WTC11 (cell line): Measurements from ENCODE around the gene TRIM25. TPM values are rescaled to one million over a fixed set of nuclear protein-coding genes. Genes with fewer than 3 reads are reported as not detected.

ENCODE experiments used
- ATAC-seq: fragments of 200-7000 bp; cut with Tn5 transposase; 2 replicates; pipeline ENCODE4 v1.10.0; 2021; ENCODE audit warnings: mild to moderate bottlenecking, moderate library complexity
- CTCF ChIA-PET: fragments of 300-600 bp; sonication (Branson Sonifier 250); formaldehyde crosslinking; loops from one replicate; lab custom pipeline; 2021; ENCODE audit warnings: antibody characterized with exemption; lab: Charles Lee
- POLR2A ChIA-PET: fragments of 350-600 bp; sonication (Branson Sonifier 250); formaldehyde crosslinking; loops from one replicate; lab custom pipeline; 2021; ENCODE audit warnings: antibody characterized with exemption; lab: Charles Lee
- DNase-seq: peaks from one replicate; pipeline ENCODE4 v3.0.0; 2021; ENCODE audit warnings: low spot score
- H3K27ac Mint-ChIP-seq: 2 replicates; pipeline ENCODE4 v1.8.0; 2021; ENCODE audit warnings: mixed read lengths
- H3K27me3 Mint-ChIP-seq: 2 replicates; pipeline ENCODE4 v1.8.0; 2021; ENCODE audit warnings: low read depth, mild to moderate bottlenecking, moderate library complexity, mixed read lengths
- H3K36me3 Mint-ChIP-seq: 2 replicates; pipeline ENCODE4 v1.8.0; 2021; ENCODE audit warnings: mixed read lengths
- H3K4me1 Mint-ChIP-seq: 2 replicates; pipeline ENCODE4 v1.8.0; 2022; ENCODE audit warnings: mixed read lengths
- H3K4me3 Mint-ChIP-seq: 2 replicates; pipeline ENCODE4 v1.8.0; 2021; ENCODE audit warnings: mild to moderate bottlenecking, moderate library complexity, mixed read lengths
- H3K9me3 Mint-ChIP-seq: 2 replicates; pipeline ENCODE4 v1.8.0; 2021; ENCODE audit warnings: mixed read lengths
- ATF6 ChIP-seq: sonication (generic); formaldehyde crosslinking; IDR thresholded peaks from 2 replicates; pipeline ENCODE4 v1.8.1; 2023; ENCODE audit warnings: mild to moderate bottlenecking, missing genetic modification reagents
- CTCF ChIP-seq: fragments of 200-600 bp; IDR thresholded peaks from 2 replicates; pipeline ENCODE4 v1.8.0; 2022; ENCODE audit warnings: antibody characterized with exemption
- E2F1 ChIP-seq: sonication (generic); formaldehyde crosslinking; IDR thresholded peaks from 2 replicates; pipeline ENCODE4 v1.8.0; 2022; ENCODE audit warnings: mild to moderate bottlenecking, missing genetic modification reagents
- EMX1 ChIP-seq: fragments of 250-450 bp; sonication (Bioruptor Pico); IDR thresholded peaks from 2 replicates; pipeline ENCODE4 v1.8.0; 2021; ENCODE audit warnings: mild to moderate bottlenecking
- ESRRA ChIP-seq: sonication (generic); formaldehyde crosslinking; IDR thresholded peaks from 2 replicates; pipeline ENCODE4 v1.8.1; 2022; ENCODE audit warnings: mild to moderate bottlenecking, missing genetic modification reagents, borderline replicate concordance
- ETV6 ChIP-seq: sonication (generic); formaldehyde crosslinking; IDR thresholded peaks from 2 replicates; pipeline ENCODE4 v1.8.1; 2022; ENCODE audit warnings: mild to moderate bottlenecking, missing genetic modification reagents
- MAX ChIP-seq: sonication (generic); formaldehyde crosslinking; IDR thresholded peaks from 2 replicates; pipeline ENCODE4 v1.8.0; 2022; ENCODE audit warnings: mild to moderate bottlenecking, missing genetic modification reagents
- NFE2L1 ChIP-seq: sonication (generic); formaldehyde crosslinking; IDR thresholded peaks from 2 replicates; pipeline ENCODE4 v1.8.1; 2023; ENCODE audit warnings: missing genetic modification reagents
- SMAD3 ChIP-seq: sonication (generic); formaldehyde crosslinking; IDR thresholded peaks from 2 replicates; pipeline ENCODE4 v1.8.0; 2022; ENCODE audit warnings: missing genetic modification reagents, mild to moderate bottlenecking, borderline replicate concordance
- SMAD4 ChIP-seq: sonication (generic); formaldehyde crosslinking; IDR thresholded peaks from 2 replicates; pipeline ENCODE4 v1.8.0; 2022; ENCODE audit warnings: mild to moderate bottlenecking, missing genetic modification reagents
- SOX15 ChIP-seq: fragments of 250-450 bp; sonication (Bioruptor Pico); IDR thresholded peaks from 2 replicates; pipeline ENCODE4 v1.9.0; 2021; ENCODE audit warnings: mild to moderate bottlenecking
- USF1 ChIP-seq: sonication (generic); formaldehyde crosslinking; IDR thresholded peaks from 2 replicates; pipeline ENCODE4 v1.8.0; 2022; ENCODE audit warnings: mild to moderate bottlenecking, missing genetic modification reagents
- total RNA-seq: library from RNA; stranded (reverse); gene quantifications from 3 replicates; pipeline ENCODE4 v1.2.3, GENCODE V29; 2021
- TF ChIP-seq, protein P1 (sequence below): sonication (generic); formaldehyde crosslinking; IDR thresholded peaks from 2 replicates; pipeline ENCODE4 v1.8.1; 2023; ENCODE audit warnings: mild to moderate bottlenecking, moderate library complexity, missing genetic modification reagents
- TF ChIP-seq, protein P2 (sequence below): sonication (generic); formaldehyde crosslinking; IDR thresholded peaks from 2 replicates; pipeline ENCODE4 v1.8.1; 2022; ENCODE audit warnings: mild to moderate bottlenecking, moderate library complexity, missing genetic modification reagents

The TRIM25 gene
- total RNA-seq, 1 experiment from 2014 or later = 49.0 TPM

- ATAC-seq (peak; percentile 67), DNase-seq (no peak)
- Mint-ChIP-seq H3K4me3 (no peak overlapping the region), H3K9me3 (no peaks in the 10 kb centered on the region), H3K27me3 (no peaks in the 10 kb centered on the region)
- CTCF ChIA-PET = interaction anchor here (2.2 kb wide), 1 partner anchor 47 kb away, joined by 9 read pairs; no protein-coding TSS in a partner anchor
- TF ChIP-seq ESRRA (CRISPR knock-in tag) (no peak), MAX (CRISPR knock-in tag) (no peak)
- TF ChIP-seq, all 79 proteins: peak for 0
- Mint-ChIP-seq H3K4me1 (no peaks in the 10 kb centered on the region), H3K36me3 (no peaks in the 10 kb centered on the region; the same call in 1 of the 2 replicates), H3K27ac (no peak overlapping the region)
- POLR2A ChIA-PET = no interaction called here
Measured at GRCh38 chr17:56866496-56866895, 47.4 kb downstream of the TRIM25 start.

DNA sequence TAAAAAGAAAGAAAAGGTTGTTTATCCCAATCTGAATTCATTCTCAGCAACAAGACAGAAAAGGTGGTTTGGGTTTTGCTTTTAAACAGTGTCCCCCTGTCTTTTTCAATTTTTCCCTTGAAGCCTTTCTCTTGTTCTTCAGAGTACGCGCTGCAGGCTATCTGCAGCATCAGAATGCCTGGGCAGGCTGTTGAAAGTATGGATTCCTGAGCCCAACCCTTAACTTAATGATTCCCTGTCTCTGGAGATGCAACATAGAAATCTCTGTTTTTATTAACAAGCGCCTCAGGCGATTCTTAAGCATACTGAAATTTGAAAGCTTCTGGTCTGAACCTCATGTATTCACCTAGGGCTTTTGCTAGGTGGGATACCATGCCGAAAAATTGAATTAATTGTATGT is 47.8 kb downstream of the TRIM25 start:
- Mint-ChIP-seq H3K4me3 (no peak overlapping the region), H3K36me3 (no peaks in the 10 kb centered on the region; the same call in 1 of the 2 replicates), H3K27ac (no peak overlapping the region), H3K27me3 (no peaks in the 10 kb centered on the region), H3K9me3 (no peaks in the 10 kb centered on the region), H3K4me1 (no peaks in the 10 kb centered on the region)
- ChIA-PET POLR2A (no interaction called here), CTCF (no interaction called here)
- ATAC-seq (no peak), DNase-seq (no peak)
- TF ChIP-seq MAX (CRISPR knock-in tag) (no peak), CTCF (no peak), E2F1 (no peak), SMAD3 (CRISPR knock-in tag) (no peak), ETV6 (CRISPR knock-in tag) (no peak)
- TF ChIP-seq, all 79 proteins: peak for 0

DNA sequence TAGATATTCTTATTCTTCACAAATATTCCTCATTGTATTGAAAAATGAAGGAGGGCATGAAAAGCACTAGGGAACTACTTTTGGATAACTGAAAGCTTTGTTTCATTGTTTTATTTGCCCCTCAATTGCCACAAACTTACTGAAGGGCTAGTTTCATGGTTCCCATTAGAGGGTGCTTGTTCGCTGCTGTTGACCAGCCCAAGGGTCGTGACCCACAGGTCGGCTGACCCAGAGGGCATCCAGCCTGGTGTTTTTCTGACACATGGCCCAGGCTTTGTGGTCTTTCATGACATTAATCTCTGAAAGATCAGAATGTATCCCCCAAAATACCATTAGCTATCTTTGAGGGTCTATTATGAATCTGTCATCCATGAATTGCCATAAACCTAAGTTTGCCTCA is 49.9 kb downstream of the TRIM25 start:
- ChIA-PET CTCF (interaction anchor here (1.4 kb wide), 1 partner anchor 44 kb away, joined by 5 read pairs; no protein-coding TSS in a partner anchor), POLR2A (no interaction called here)
- Mint-ChIP-seq H3K4me1 (peaks cover 7% of the 10 kb centered on the region), H3K4me3 (no peak overlapping the region), H3K9me3 (no peaks in the 10 kb centered on the region), H3K36me3 (no peaks in the 10 kb centered on the region; the same call in 1 of the 2 replicates), H3K27ac (no peak overlapping the region), H3K27me3 (no peaks in the 10 kb centered on the region)
- DNase-seq (no peak), ATAC-seq (no peak)
- TF ChIP-seq MAX (CRISPR knock-in tag) (no peak), EMX1 (CRISPR knock-in tag) (no peak), SOX15 (CRISPR knock-in tag) (no peak), ATF6 (no peak), USF1 (CRISPR knock-in tag) (no peak), NFE2L1 (CRISPR knock-in tag) (no peak), SMAD4 (CRISPR knock-in tag) (no peak)
- TF ChIP-seq, protein P1, sequence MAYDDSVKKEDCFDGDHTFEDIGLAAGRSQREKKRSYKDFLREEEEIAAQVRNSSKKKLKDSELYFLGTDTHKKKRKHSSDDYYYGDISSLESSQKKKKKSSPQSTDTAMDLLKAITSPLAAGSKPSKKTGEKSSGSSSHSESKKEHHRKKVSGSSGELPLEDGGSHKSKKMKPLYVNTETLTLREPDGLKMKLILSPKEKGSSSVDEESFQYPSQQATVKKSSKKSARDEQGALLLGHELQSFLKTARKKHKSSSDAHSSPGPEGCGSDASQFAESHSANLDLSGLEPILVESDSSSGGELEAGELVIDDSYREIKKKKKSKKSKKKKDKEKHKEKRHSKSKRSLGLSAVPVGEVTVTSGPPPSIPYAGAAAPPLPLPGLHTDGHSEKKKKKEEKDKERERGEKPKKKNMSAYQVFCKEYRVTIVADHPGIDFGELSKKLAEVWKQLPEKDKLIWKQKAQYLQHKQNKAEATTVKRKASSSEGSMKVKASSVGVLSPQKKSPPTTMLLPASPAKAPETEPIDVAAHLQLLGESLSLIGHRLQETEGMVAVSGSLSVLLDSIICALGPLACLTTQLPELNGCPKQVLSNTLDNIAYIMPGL (CRISPR knock-in tag) = no peak
- TF ChIP-seq, protein P2, sequence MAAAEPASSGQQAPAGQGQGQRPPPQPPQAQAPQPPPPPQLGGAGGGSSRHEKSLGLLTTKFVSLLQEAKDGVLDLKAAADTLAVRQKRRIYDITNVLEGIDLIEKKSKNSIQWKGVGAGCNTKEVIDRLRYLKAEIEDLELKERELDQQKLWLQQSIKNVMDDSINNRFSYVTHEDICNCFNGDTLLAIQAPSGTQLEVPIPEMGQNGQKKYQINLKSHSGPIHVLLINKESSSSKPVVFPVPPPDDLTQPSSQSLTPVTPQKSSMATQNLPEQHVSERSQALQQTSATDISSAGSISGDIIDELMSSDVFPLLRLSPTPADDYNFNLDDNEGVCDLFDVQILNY (CRISPR knock-in tag) = no peak
